Tibial nerve (tissue), 3 donors: ENCODE data around the gene ZNF423.

Experiments
- CTCF ChIP-seq, 5 experiments: fragments of 200-600 bp in 3 of 5; fragments of 450-650 bp in 2 of 5; sonication (generic) in 3 of 5; IDR thresholded peaks; one replicate each; pipeline ENCODE4 v1.5.1; 2016 to 2019; ENCODE audit warnings: antibody characterized with exemption in 5 of 5, mild to moderate bottlenecking in 3 of 5, moderate library complexity in 2 of 5
- POLR2A ChIP-seq, 2 donors: fragments of 450-650 bp; IDR thresholded peaks; one replicate each; pipeline ENCODE4 v1.6.1; 2017; ENCODE audit warnings: antibody characterized with exemption in 2 of 2, mild to moderate bottlenecking in 2 of 2, moderate library complexity in 2 of 2

- TF ChIP-seq CTCF (IDR thresholded peaks at IDR 0.05) (no peak), POLR2A (IDR thresholded peaks at IDR 0.05) (no peak)
Observed at GRCh38 chr16:49810831-49811230, 45.1 kb downstream of the ZNF423 start.
